Measurements from ENCODE around the gene POU4F3.

The POU4F3 gene

DNA sequence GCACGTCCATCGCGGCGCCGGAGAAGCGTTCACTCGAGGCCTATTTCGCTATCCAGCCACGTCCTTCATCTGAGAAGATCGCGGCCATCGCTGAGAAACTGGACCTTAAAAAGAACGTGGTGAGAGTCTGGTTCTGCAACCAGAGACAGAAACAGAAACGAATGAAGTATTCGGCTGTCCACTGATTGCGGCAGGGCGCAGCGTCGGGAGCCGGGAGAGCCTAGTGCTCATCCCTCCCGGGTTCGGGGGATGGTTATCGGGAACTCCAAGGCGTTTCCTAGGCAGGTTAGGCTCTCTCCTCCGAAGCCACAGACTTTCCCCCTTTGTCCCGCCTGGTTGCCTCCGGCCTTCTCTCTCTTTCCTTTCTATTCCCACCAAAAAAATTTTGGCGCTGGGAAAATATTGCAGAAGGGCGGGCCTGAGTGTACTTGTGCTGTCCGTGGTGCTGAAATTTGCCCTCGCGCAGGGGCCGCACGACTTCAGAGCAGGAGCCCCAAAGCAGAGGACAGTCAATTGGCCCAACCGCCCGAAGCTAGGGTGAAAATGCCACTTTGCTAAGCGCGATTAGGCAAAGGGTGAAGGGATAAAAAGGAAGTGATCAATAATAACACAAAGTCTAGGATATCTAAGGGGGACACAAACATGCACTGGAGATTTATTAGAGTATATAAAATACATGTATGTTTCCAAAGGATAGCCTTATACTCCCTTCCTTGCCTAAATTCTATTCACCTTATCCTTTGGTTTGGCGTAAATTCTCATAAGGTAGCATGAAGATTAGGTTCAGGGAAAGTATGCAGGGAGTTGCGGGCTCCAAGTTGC, 1.8 kb downstream of the POU4F3 start:
- no peak for FAIRE-seq

GRCh38 chr5:146341854-146342253, 3.2 kb downstream of the POU4F3 start:
- no peak for FAIRE-seq

- FAIRE-seq, result no peak
These were observed 3.9 kb downstream of the POU4F3 start for GRCh38 chr5:146342519-146342881.

GRCh38 chr5:146342882-146343865, 4.5 kb downstream of the POU4F3 start:
- FAIRE-seq, result no peak

DNA sequence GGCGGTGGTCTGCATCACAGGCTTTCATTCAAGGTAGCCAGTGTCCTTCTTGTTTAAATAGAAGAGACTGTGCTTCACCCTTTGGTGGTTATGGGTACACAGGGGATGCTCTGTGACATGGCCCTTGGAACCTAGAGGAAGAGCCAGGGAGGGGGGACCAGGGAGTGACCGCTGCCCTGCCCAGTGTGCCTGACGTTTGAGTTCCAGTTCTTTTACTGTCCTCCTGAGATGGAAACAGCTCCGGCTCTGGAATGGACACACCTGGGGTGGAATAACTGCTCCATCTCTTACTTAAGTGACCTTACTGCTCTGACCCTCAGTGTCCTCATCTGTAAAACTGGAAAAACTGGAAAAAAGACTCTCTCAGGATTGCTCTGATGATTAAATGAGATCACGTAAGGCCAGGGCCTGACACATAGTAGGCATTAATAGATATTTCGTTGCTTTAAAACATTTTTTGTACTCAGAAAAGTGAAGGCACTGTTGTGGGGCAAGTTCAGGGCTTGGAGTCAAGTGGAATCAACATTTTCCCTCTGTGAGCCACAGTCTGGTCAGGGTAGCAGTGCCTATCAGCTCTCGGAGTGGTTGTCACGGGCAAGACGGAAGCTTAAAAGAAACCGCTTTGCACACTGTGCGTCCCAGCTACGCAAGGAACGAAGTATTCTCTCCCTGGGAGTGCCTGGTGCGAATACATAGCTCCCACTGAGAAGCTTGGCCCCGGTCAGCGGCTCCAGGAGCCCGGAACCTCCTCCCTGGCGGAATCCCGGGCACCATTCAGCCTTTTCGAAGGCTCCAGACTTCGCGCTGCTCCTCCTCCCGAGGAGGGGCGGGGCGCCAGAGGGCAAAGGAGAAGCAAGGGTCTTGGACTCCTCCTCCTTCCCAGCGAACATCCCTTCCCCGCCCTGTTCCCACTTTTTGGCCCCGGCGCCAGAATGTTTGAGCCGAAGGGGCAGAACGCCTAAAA, 5.8 kb downstream of the POU4F3 start:
- no peak for FAIRE-seq

DNA sequence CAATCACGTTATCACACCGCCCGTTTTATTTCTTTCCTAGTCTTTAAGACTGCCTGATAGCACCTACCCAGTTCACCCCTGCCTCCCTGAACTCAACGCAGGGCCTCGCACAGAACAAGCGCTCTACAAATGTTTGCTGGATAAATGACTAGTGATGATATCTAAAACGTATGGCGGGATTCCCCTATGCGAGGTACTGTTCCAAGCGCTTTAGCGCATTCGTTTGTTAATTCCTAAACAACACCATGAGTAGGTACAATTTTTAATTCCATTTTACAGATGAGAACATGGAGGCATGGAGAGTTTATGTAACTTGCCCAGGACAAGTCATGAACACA, 6.6 kb downstream of the POU4F3 start:
- no peak for FAIRE-seq

DNA sequence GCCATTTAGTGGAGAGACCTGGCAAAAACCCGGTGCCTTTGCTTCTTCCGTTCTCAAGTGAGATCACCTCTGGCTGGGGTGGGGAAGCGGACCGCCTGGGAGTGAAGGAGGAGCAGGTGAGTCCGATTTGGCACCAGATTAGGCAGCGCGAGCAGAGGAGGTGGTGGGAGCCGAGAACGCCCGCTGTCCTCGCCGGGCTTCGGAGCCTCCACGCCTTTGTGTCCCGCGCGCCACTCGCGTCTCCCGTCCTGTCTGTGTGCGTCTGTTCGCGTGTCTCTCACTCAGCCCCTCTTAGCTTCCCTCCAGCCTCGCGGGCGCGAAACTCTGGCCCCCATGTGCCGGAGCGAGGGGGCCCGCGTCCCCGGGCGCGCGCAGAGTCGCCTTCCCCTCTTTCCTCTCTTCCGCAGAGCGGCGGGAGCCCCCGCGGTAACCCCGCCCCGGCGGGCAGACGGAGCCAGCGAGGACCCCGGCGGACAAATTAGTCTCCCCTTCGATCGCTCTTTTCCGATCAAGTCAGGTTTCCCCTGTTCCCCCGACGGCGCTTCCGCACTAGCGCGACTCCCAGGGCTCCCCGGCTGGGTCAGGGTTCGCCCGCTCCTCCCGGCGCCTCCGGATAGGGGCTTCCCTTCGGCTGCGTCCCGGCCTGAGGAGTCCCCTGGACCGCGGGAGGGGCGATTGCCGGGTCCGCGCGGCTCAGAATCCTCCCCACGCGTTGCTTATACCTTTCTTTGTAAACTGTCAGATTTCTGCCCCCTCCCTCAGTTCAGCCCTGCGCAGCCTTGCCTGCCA, 7.1 kb downstream of the POU4F3 start:
- no peak for FAIRE-seq

DNA sequence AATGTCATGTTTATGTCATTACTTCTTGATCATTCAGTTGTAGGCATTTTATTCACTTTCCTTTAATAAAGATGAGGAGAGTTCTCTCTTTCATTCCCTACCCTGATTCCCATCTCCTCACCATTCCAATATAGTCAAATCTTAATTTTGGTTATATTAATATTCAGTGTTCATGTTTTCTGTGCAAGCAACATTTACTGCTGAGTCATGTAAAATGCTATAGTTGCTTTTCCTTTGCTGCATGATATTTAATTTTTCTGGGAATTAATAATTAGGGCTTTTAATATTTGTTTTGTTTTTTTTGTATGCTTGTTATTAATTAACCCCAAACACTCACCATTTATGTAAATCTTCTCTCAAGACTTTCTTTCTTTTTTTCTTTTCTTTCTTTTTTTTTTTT, 18.5 kb downstream of the POU4F3 start:
- FAIRE-seq, result no peak

DNA sequence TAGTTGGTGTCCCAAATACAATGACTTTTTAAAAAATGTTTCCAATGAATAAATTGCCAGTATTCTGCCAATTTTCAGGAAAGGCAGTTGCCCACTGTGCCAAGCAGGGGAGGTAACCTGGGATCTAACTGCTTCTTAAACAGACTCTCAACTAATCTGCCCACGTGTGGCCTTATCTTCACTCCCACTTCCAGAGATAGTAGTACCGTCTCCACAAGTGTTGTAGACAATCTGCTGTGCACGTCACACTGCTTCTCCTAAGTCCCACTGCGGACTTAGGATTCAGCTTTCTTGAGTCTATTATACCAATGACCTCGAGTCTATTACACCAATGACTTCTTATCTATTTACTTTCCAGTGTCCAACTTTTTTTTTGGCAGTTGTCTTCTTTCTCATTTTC, 21.2 kb downstream of the POU4F3 start:
- no peak for FAIRE-seq

DNA sequence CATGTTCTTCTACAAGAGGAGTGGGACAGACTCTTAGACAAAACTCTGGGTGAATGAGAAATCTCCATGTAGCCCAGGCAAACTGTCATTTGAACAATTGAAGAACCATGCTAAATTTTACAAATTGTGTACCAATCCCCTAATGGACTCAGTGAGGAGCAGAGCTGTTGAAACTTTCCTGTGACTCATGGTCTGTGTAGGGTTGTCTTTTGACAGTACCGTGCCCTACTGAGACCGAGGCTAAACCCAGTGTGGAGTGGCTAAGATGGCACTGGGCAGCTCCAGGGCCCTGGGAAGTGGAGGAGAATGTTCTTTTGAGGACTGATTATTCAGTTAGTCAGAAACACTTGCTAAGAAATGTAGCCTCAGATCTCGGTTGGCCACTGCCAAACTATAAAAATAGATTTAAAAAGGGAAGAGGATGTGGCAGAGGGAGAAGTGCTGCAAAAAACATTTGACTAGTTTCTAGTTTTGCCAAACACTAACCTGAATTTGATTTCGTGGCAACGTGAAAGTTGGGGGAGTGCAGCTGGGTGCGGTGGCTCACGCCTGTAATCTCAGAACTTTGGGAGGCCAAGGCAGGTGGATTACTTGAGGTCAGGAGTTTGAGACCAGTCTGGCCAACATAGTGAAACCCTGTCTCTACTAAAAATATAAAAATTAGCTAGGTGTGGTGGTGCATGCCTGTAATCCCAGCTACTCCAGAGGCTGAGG, 24.7 kb downstream of the POU4F3 start:
- FAIRE-seq, result no peak

GRCh38 chr5:146365618-146366017, 27.0 kb downstream of the POU4F3 start:
- no peak for FAIRE-seq

DNA sequence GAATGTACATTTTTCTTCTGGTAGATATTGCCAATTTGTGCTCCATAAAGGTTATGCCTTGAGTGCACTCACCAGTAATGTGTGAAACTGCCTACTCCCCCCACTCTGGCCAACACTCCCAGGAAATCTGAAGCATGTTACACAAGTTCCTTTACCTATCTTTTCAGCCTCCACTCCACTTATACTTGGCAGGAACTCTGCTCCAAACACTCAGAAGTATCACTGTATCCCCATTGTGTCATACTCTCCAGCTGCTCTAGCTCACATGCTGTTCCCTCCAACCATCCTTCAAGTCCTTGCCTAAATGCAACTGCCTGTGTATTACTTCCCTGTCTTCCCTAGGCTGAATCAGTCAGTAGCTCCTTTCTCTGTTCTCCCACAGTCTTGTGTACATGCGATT, 28.3 kb downstream of the POU4F3 start:
- no peak for FAIRE-seq

DNA sequence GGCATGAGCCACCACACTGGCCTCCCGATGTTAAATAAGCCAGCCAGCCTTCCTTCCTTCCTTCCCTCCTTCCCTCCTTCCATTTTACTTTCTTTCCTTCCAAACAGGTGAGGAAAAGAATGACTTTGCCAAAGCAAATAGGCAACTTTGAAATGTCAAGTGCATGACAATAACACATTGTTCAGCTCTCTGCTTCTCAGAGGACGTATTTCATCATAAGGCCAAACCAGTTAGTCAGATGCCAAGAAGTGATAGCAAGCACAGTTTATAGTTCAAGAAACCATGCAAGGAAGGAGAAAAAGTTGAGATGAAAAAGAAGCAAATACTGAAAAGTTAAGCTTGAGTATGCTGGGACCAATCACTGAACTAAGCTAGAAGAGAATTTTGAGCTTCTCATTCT, 29.5 kb downstream of the POU4F3 start:
- no peak for FAIRE-seq

GRCh38 chr5:146369691-146370090, 31.1 kb downstream of the POU4F3 start:
- no peak for FAIRE-seq

DNA sequence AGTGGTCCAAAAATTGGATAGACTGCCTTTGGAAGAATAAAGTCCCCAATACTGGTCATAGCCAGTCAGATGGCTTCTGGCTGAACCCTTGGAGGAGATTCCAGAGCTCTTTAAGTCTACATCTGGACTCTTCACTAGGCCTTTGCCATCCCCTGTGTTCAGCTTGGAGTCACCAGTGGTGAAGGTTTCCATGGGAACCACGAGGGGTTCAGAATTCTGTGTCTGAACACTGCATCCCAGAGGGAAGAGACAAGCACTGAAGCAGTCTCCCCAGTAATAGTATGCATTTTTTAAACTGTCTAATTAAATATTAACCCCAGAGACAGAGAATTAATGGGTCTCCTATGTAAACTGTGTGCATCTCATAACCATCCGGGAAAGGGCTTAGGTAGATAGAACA, 38.2 kb downstream of the POU4F3 start:
- FAIRE-seq, result no peak

- FAIRE-seq, result no peak
These were observed 40.3 kb downstream of the POU4F3 start for GRCh38 chr5:146378986-146379385.

DNA sequence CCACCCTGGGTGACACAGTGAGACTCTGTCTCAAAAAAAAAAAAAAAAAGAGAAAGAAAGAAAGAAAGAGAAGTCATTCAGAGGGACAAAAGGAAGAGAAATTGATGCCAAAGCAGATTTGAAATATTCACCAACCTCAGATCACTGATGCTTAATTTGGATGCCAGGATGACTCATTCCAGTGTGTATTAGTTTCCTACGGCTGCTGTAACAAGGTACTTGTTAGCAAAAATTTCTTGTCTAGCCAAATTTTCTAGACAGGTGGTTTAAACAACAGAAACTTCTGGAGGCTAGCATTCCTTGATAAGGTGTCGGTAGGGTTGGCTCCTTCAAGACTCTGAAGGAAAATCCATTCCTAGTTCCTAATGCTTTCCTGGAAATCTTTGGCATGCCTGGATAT, 42.1 kb downstream of the POU4F3 start:
- no peak for FAIRE-seq

DNA sequence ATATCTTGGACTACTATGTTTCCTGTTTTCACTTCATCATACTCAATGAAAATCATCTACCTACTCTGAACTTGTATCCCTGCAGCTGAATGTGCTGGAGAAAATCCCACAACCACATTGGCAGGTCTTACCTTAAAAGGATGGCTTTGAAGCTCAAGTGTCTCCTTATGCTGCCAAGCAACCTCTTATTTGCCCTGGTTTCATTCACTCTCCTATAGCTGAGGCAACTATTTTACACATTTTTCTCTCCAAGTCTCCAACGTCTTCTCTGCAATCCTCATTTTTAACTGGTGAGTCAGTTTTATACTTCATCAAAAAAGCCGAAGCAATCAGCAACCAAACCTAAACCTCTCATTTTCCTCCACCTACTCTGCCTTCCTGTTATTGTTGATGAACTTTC, 49.7 kb downstream of the POU4F3 start:
- no peak for FAIRE-seq

- FAIRE-seq, result no peak
These were observed 51.8 kb downstream of the POU4F3 start for GRCh38 chr5:146390469-146390868.
